Activated CD8-positive, alpha-beta memory T cell treated with anti-CD3 and anti-CD28 coated beads for 24 hours (primary cell): ENCODE data around the gene NDUFC2.
"Not testable (repeated sequence)": the region's sequence is repeated elsewhere in the genome, so short reads cannot be mapped to it uniquely, and the experiment has no call there.

Source experiments
- DNase-seq: peaks from one replicate; pipeline ENCODE4 v3.0.0-alpha.2; 2020

The NDUFC2 gene

GRCh38 chr11:78078218-78079167 lies 1.2 kb downstream of the NDUFC2 start:
- no peak for DNase-seq

- DNase-seq, result not testable (repeated sequence)
Observed at GRCh38 chr11:78077592-78077991, 2.1 kb downstream of the NDUFC2 start.

GRCh38 chr11:78076733-78077403 lies 2.8 kb downstream of the NDUFC2 start:
- DNase-seq, result no peak

GRCh38 chr11:78074756-78075155 lies 4.9 kb downstream of the NDUFC2 start:
- no peak for DNase-seq

GRCh38 chr11:78072455-78072854 lies 7.2 kb downstream of the NDUFC2 start:
- DNase-seq, result no peak

- DNase-seq, result no peak
Observed at GRCh38 chr11:78071717-78072116, 7.9 kb downstream of the NDUFC2 start.

GRCh38 chr11:78070621-78071020 lies 9.0 kb downstream of the NDUFC2 start:
- DNase-seq, result no peak

GRCh38 chr11:78069465-78069864 lies 10.2 kb downstream of the NDUFC2 start:
- DNase-seq, result no peak

- no peak for DNase-seq
Observed at GRCh38 chr11:78067704-78068103, 12.0 kb downstream of the NDUFC2 start.

- DNase-seq, result no peak
Observed at GRCh38 chr11:78066471-78066870, 13.2 kb downstream of the NDUFC2 start.

- DNase-seq, result no peak
Observed at GRCh38 chr11:78065203-78065602, 14.5 kb downstream of the NDUFC2 start.

- no peak for DNase-seq
Observed at GRCh38 chr11:78063440-78064181, 16.1 kb downstream of the NDUFC2 start, which contains the start of gene THRSP. Gene THRSP (plus strand): TSS chr11:78063861. CDS start chr11:78063882, 21 bp downstream.

GRCh38 chr11:78062671-78063070 lies 17.0 kb downstream of the NDUFC2 start:
- no peak for DNase-seq

- DNase-seq, result no peak
Observed at GRCh38 chr11:78061921-78062311, 17.7 kb downstream of the NDUFC2 start.

GRCh38 chr11:78061088-78061920 lies 18.4 kb downstream of the NDUFC2 start:
- DNase-seq, result no peak

- DNase-seq, result no peak
Observed at GRCh38 chr11:78060533-78060932, 19.1 kb downstream of the NDUFC2 start.

GRCh38 chr11:78059749-78060328 lies 19.8 kb downstream of the NDUFC2 start:
- DNase-seq, result not testable (repeated sequence)

- no peak for DNase-seq
Observed at GRCh38 chr11:78057462-78058055, 22.1 kb downstream of the NDUFC2 start.

- no peak for DNase-seq
Observed at GRCh38 chr11:78056093-78056492, 23.6 kb downstream of the NDUFC2 start.

GRCh38 chr11:78054971-78055370 lies 24.7 kb downstream of the NDUFC2 start:
- no peak for DNase-seq
